ENCODE measurements around the gene MYRIP. TPM values are rescaled to one million over a fixed set of nuclear protein-coding genes. Genes with fewer than 3 reads are reported as not detected.

The MYRIP gene
- total RNA-seq, 1 experiment from 2014 or later: 1.6 TPM

DNA sequence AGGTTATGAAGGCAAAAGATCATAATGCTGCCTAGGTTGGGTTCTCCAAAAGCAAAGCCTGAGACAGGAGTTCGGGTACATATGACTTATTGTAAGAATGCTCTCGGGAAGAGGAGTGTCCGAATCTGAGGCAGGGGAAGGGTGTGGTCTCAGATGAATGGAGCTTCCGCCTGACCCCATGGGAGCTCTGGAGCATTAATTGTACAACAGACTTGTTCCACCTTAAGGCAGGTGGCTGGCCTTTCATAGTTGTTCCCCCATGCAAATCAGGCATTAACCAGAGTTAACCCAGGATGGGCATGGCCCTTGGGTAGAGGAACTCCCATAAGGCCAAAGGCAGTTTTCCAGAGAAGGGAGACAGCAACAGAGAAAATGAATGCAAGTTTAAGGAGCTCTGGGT, 170.6 kb downstream of the MYRIP start:
- TF ChIP-seq, protein P1, sequence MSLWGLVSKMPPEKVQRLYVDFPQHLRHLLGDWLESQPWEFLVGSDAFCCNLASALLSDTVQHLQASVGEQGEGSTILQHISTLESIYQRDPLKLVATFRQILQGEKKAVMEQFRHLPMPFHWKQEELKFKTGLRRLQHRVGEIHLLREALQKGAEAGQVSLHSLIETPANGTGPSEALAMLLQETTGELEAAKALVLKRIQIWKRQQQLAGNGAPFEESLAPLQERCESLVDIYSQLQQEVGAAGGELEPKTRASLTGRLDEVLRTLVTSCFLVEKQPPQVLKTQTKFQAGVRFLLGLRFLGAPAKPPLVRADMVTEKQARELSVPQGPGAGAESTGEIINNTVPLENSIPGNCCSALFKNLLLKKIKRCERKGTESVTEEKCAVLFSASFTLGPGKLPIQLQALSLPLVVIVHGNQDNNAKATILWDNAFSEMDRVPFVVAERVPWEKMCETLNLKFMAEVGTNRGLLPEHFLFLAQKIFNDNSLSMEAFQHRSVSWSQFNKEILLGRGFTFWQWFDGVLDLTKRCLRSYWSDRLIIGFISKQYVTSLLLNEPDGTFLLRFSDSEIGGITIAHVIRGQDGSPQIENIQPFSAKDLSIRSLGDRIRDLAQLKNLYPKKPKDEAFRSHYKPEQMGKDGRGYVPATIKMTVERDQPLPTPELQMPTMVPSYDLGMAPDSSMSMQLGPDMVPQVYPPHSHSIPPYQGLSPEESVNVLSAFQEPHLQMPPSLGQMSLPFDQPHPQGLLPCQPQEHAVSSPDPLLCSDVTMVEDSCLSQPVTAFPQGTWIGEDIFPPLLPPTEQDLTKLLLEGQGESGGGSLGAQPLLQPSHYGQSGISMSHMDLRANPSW (CRISPR knock-in tag; conservative IDR thresholded peaks at IDR 0.05; ENCODE audit: low read depth): no peak
- TF ChIP-seq, protein P2, sequence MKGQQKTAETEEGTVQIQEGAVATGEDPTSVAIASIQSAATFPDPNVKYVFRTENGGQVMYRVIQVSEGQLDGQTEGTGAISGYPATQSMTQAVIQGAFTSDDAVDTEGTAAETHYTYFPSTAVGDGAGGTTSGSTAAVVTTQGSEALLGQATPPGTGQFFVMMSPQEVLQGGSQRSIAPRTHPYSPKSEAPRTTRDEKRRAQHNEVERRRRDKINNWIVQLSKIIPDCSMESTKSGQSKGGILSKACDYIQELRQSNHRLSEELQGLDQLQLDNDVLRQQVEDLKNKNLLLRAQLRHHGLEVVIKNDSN (CRISPR knock-in tag; IDR thresholded peaks at IDR 0.05): no peak
- TF ChIP-seq, protein P3, sequence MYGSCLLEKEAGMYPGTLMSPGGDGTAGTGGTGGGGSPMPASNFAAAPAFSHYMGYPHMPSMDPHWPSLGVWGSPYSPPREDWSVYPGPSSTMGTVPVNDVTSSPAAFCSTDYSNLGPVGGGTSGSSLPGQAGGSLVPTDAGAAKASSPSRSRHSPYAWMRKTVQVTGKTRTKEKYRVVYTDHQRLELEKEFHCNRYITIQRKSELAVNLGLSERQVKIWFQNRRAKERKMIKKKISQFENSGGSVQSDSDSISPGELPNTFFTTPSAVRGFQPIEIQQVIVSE (CRISPR knock-in tag; IDR thresholded peaks at IDR 0.05; ENCODE audit: borderline replicate concordance): no peak
- TF ChIP-seq, protein P4, sequence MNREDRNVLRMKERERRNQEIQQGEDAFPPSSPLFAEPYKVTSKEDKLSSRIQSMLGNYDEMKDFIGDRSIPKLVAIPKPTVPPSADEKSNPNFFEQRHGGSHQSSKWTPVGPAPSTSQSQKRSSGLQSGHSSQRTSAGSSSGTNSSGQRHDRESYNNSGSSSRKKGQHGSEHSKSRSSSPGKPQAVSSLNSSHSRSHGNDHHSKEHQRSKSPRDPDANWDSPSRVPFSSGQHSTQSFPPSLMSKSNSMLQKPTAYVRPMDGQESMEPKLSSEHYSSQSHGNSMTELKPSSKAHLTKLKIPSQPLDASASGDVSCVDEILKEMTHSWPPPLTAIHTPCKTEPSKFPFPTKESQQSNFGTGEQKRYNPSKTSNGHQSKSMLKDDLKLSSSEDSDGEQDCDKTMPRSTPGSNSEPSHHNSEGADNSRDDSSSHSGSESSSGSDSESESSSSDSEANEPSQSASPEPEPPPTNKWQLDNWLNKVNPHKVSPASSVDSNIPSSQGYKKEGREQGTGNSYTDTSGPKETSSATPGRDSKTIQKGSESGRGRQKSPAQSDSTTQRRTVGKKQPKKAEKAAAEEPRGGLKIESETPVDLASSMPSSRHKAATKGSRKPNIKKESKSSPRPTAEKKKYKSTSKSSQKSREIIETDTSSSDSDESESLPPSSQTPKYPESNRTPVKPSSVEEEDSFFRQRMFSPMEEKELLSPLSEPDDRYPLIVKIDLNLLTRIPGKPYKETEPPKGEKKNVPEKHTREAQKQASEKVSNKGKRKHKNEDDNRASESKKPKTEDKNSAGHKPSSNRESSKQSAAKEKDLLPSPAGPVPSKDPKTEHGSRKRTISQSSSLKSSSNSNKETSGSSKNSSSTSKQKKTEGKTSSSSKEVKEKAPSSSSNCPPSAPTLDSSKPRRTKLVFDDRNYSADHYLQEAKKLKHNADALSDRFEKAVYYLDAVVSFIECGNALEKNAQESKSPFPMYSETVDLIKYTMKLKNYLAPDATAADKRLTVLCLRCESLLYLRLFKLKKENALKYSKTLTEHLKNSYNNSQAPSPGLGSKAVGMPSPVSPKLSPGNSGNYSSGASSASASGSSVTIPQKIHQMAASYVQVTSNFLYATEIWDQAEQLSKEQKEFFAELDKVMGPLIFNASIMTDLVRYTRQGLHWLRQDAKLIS (CRISPR knock-in tag; IDR thresholded peaks at IDR 0.05; ENCODE audit: borderline replicate concordance): no peak
- no peak for TF ChIP-seq EMX1 (CRISPR knock-in tag; IDR thresholded peaks at IDR 0.05)
- TF ChIP-seq TP53 (CRISPR knock-in tag; IDR thresholded peaks at IDR 0.05): no peak
- TF ChIP-seq TEAD4 (CRISPR knock-in tag; IDR thresholded peaks at IDR 0.05): no peak
- no peak for TF ChIP-seq ZNF317 (CRISPR knock-in tag; IDR thresholded peaks at IDR 0.05; ENCODE audit: borderline replicate concordance, low read depth)
- no peak for TF ChIP-seq IRF2 (CRISPR knock-in tag; IDR thresholded peaks at IDR 0.05; ENCODE audit: borderline replicate concordance, low read depth)
- no peak for TF ChIP-seq ZNF263 (CRISPR knock-in tag; IDR thresholded peaks at IDR 0.05; ENCODE audit: low read depth)
- TF ChIP-seq, protein P5, sequence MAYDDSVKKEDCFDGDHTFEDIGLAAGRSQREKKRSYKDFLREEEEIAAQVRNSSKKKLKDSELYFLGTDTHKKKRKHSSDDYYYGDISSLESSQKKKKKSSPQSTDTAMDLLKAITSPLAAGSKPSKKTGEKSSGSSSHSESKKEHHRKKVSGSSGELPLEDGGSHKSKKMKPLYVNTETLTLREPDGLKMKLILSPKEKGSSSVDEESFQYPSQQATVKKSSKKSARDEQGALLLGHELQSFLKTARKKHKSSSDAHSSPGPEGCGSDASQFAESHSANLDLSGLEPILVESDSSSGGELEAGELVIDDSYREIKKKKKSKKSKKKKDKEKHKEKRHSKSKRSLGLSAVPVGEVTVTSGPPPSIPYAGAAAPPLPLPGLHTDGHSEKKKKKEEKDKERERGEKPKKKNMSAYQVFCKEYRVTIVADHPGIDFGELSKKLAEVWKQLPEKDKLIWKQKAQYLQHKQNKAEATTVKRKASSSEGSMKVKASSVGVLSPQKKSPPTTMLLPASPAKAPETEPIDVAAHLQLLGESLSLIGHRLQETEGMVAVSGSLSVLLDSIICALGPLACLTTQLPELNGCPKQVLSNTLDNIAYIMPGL (CRISPR knock-in tag; IDR thresholded peaks at IDR 0.05): no peak
- no peak for TF ChIP-seq NFYB (CRISPR knock-in tag; conservative IDR thresholded peaks at IDR 0.05; ENCODE audit: low read depth)
- TF ChIP-seq, protein P6, sequence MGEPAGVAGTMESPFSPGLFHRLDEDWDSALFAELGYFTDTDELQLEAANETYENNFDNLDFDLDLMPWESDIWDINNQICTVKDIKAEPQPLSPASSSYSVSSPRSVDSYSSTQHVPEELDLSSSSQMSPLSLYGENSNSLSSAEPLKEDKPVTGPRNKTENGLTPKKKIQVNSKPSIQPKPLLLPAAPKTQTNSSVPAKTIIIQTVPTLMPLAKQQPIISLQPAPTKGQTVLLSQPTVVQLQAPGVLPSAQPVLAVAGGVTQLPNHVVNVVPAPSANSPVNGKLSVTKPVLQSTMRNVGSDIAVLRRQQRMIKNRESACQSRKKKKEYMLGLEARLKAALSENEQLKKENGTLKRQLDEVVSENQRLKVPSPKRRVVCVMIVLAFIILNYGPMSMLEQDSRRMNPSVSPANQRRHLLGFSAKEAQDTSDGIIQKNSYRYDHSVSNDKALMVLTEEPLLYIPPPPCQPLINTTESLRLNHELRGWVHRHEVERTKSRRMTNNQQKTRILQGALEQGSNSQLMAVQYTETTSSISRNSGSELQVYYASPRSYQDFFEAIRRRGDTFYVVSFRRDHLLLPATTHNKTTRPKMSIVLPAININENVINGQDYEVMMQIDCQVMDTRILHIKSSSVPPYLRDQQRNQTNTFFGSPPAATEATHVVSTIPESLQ (CRISPR knock-in tag; IDR thresholded peaks at IDR 0.05): no peak
- TF ChIP-seq, protein P7, sequence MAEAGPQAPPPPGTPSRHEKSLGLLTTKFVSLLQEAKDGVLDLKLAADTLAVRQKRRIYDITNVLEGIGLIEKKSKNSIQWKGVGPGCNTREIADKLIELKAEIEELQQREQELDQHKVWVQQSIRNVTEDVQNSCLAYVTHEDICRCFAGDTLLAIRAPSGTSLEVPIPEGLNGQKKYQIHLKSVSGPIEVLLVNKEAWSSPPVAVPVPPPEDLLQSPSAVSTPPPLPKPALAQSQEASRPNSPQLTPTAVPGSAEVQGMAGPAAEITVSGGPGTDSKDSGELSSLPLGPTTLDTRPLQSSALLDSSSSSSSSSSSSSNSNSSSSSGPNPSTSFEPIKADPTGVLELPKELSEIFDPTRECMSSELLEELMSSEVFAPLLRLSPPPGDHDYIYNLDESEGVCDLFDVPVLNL (CRISPR knock-in tag; IDR thresholded peaks at IDR 0.05; ENCODE audit: borderline replicate concordance, low read depth): no peak
- TF ChIP-seq ZNF416 (CRISPR knock-in tag; IDR thresholded peaks at IDR 0.05): no peak
- no peak for DNase-seq (ENCODE audit: low spot score)
- Mint-ChIP-seq H3K27ac (no peak overlapping the region; the same call in 1 of the 2 replicates), H3K27me3 (ENCODE audit: low read depth) (no peaks in the 10 kb centered on the region), H3K36me3 (no peaks in the 10 kb centered on the region; the same call in 1 of the 2 replicates), H3K4me1 (peaks cover 7% of the 10 kb centered on the region; the same call in 1 of the 2 replicates), H3K4me3 (no peak overlapping the region), H3K9me3 (peaks cover 5% of the 10 kb centered on the region; the same call in 1 of the 2 replicates)
- POLR2A ChIA-PET: no interaction called here
- ATAC-seq: no peak; the same call in 1 of the 2 replicates
- CTCF ChIA-PET: interaction anchor here (1.3 to 1.6 kb wide), 2 partner anchors 168 to 256 kb away, joined by 3 to 6 read pairs; no protein-coding TSS in a partner anchor
